ENCODE data around the gene STPG3. TPM values are rescaled to one million over a fixed set of nuclear protein-coding genes. Genes with fewer than 3 reads are reported as not detected.

Gene STPG3
- total RNA-seq, 1 donor from 2014 or later = 0.78 TPM

DNA sequence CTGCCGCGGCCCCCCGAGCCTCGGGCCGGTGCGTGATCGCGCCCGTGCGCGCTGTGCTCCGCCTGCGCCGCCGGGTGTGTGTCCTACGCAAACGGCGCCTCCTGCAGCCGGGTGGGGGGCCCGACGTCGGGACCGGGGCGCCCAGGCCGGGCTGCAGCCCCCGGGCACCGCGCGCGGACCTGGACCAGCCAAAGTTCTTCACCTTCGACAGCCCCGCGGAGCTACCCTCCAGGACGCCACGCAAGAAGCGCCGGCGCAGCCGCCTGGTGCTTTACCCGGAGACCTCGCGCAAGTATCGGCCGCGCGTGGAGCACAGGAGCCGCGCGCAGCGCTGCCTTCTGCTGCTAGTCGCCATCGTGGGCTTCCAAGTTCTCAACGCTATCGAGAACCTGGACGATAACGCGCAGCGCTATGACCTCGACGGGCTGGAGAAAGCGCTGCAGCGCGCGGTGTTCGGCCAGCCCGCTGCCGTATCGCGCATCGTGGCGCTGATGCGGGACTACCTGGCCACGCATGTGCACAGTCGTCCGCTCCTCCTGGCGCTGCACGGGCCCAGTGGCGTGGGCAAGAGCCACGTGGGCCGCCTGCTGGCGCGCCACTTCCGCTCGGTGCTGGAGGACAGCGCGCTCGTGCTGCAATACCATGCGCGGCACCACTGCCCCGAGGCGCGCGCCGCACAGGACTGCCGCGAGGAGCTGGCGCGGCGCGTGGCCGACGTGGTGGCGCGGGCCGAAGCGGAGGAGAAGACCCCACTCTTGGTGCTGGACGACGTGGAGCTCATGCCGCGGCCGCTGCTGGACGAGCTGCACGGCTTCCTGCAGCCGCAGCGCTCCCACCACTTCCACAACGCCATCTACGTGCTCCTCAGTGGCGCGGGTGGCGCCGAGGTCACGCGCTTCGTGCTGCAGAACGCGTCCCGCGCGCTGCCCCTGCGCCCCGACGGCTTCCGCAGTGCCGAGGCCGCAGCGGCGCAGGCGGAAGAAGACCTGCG is 27.9 kb downstream of the STPG3 start:
- no peak for DNase-seq (ENCODE audit: extremely low spot score, unreplicated experiment)
- Mint-ChIP-seq H3K4me3 (ENCODE audit: unreplicated experiment) (no peak overlapping the region), H3K36me3 (ENCODE audit: unreplicated experiment) (no peaks in the 10 kb centered on the region), H3K9me3 (ENCODE audit: unreplicated experiment) (no peaks in the 10 kb centered on the region), H3K27me3 (ENCODE audit: unreplicated experiment) (no peaks in the 10 kb centered on the region), H3K27ac (ENCODE audit: unreplicated experiment) (no peak overlapping the region), H3K4me1 (ENCODE audit: unreplicated experiment) (peaks cover 26% of the 10 kb centered on the region)
- TF ChIP-seq, protein P1, sequence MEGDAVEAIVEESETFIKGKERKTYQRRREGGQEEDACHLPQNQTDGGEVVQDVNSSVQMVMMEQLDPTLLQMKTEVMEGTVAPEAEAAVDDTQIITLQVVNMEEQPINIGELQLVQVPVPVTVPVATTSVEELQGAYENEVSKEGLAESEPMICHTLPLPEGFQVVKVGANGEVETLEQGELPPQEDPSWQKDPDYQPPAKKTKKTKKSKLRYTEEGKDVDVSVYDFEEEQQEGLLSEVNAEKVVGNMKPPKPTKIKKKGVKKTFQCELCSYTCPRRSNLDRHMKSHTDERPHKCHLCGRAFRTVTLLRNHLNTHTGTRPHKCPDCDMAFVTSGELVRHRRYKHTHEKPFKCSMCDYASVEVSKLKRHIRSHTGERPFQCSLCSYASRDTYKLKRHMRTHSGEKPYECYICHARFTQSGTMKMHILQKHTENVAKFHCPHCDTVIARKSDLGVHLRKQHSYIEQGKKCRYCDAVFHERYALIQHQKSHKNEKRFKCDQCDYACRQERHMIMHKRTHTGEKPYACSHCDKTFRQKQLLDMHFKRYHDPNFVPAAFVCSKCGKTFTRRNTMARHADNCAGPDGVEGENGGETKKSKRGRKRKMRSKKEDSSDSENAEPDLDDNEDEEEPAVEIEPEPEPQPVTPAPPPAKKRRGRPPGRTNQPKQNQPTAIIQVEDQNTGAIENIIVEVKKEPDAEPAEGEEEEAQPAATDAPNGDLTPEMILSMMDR (IDR thresholded peaks at IDR 0.05) = no peak

DNA sequence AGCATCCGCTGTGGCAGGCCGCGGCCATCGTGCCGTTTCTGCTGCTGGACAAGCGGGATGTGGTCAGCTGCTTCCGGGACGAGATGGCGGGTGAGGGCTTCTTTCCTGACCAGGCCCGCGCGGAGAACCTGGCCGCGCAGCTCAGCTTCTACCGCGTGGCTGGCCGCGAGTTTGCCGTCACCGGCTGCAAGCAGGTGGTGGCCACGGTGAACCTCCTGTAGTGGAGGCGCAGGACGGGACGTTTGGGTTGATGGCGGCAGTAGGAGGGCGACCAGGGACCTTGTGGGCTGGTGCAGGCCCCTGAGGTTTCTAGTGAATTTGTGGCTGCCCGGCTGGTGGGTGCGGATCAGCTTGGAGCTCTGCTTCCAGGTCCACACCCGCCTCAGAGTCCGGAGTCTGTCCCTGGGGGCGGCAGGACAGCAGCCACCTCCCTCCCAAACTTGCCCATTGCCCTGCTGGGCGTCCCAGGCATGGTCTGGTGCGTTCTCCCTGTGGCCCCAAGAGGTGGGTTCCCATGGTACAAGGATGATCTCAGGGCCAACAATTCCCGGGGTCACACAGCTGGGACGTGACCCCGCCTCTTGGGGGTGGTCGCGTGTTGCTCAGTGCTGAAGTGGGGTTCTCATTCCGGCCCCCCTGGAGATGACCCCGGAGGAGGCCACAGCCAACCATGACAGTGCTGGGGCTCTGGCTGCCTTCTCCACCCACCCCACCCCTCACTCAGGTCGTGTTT is 28.8 kb downstream of the STPG3 start:
- peaks cover 22% of the 10 kb centered on the region for H3K4me1 Mint-ChIP-seq (ENCODE audit: unreplicated experiment)
- H3K27ac Mint-ChIP-seq (ENCODE audit: unreplicated experiment) = no peak overlapping the region
- no peak overlapping the region for H3K4me3 Mint-ChIP-seq (ENCODE audit: unreplicated experiment)
- H3K27me3 Mint-ChIP-seq (ENCODE audit: unreplicated experiment) = no peaks in the 10 kb centered on the region
- TF ChIP-seq, protein P1 (IDR thresholded peaks at IDR 0.05) = no peak
- H3K36me3 Mint-ChIP-seq (ENCODE audit: unreplicated experiment) = no peaks in the 10 kb centered on the region
- H3K9me3 Mint-ChIP-seq (ENCODE audit: unreplicated experiment) = no peaks in the 10 kb centered on the region
- DNase-seq (ENCODE audit: extremely low spot score, unreplicated experiment) = no peak

DNA sequence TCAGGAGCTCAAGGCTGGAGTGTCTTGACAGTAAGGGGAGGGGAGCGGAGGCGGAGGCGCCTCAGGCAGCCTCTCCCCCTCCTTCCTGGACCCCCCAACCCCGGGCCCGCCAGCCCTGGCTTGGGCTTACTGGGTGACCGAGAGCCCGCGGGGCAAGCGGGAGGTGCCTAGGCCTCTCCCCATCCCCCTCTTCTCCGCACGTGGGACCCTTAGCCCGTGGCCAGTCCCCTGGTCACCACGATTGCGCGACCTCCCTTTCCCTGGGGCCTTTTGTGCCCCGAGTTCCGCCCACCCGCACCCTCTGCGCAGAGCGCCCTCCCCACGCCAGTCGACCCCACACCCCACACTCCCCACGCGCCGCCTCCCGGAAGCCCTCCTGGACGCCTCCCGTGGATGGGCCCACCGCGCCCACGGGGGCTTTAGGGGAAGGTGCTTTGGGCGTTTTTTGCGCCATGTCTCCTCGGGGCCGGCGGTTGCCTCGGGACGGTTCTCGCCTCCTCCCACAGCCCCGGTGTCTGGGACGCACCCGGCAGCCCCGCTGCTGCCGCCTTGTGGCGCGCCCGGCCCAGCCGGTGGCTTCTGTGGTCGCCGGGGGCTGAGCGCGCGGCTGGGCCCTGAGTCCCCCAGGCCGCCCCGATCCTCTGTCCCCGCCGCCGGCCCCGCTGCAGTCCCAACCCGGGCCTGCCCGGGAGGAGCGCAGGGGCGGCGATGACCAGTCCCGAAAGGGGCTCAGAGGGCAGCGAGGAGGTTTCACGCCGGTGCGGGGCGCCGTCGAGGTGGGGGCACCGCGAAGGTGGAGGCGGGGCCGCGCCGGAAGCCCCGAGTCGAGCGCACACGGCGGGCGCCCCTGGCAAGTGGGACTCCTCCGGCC is 29.6 kb downstream of the STPG3 start:
- H3K4me1 Mint-ChIP-seq (ENCODE audit: unreplicated experiment) = peaks cover 14% of the 10 kb centered on the region
- no peaks in the 10 kb centered on the region for H3K27me3 Mint-ChIP-seq (ENCODE audit: unreplicated experiment)
- TF ChIP-seq, protein P1 (IDR thresholded peaks at IDR 0.05) = peak; percentile 64
- no peak for DNase-seq (ENCODE audit: extremely low spot score, unreplicated experiment)
- H3K9me3 Mint-ChIP-seq (ENCODE audit: unreplicated experiment) = no peaks in the 10 kb centered on the region
- no peak overlapping the region for H3K4me3 Mint-ChIP-seq (ENCODE audit: unreplicated experiment)
- H3K27ac Mint-ChIP-seq (ENCODE audit: unreplicated experiment) = no peak overlapping the region
- no peaks in the 10 kb centered on the region for H3K36me3 Mint-ChIP-seq (ENCODE audit: unreplicated experiment)

DNA sequence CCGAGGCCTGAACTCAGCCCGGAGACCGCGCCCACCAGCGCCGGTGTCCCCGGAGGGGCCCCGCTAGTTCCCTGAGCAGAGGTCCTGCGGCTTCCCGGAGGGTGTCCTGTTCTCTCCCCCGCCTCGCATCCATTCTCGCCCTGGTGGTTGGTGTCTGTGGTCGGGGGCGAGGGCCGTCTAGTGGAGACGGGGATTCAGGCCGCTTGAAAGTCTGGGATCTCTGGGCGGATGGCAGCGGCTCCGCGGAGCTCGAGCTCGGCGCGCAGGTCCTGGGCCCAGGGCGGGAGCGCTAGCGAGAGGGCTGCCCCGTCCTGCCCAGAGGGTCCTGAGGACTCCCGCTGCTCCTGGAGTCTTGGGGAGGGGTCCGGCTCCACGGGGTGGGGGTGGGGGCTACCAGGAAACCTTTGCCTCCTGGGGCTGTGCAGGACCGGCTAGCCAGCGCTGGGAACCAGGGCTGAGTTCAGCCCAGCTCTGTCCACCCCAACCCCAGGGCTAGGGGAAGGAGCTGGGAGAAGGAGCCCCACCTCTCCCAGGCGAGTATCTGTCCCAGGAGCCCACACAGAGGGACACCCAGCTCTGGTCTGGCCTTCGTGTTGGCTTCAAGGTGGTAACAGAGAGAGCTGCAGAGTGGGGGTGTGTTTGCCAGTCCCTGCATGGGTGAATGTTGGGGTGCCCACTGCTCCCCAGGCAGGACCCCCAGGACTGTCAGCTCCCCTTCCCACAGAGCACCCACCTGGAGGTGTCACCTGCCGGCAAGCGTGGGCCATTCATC is 30.4 kb downstream of the STPG3 start:
- Mint-ChIP-seq H3K36me3 (ENCODE audit: unreplicated experiment) (no peaks in the 10 kb centered on the region), H3K4me3 (ENCODE audit: unreplicated experiment) (no peak overlapping the region), H3K4me1 (ENCODE audit: unreplicated experiment) (peaks cover 11% of the 10 kb centered on the region), H3K9me3 (ENCODE audit: unreplicated experiment) (no peaks in the 10 kb centered on the region), H3K27ac (ENCODE audit: unreplicated experiment) (no peak overlapping the region), H3K27me3 (ENCODE audit: unreplicated experiment) (no peaks in the 10 kb centered on the region)
- TF ChIP-seq, protein P1 (IDR thresholded peaks at IDR 0.05) = no peak
- no peak for DNase-seq (ENCODE audit: extremely low spot score, unreplicated experiment)
